NCI-H2029 treated with DMSO at 0.1 percent for 48 hours (cell line): ENCODE measurements around the gene GK2.
A peak's percentile ranks its signal among the peaks of the same experiment; 100 is the strongest.

ENCODE experiments used
- DNase-seq: peaks from one replicate; lab custom pipeline; 2025; lab: John Stamatoyannopoulos, UW

Gene GK2

DNA sequence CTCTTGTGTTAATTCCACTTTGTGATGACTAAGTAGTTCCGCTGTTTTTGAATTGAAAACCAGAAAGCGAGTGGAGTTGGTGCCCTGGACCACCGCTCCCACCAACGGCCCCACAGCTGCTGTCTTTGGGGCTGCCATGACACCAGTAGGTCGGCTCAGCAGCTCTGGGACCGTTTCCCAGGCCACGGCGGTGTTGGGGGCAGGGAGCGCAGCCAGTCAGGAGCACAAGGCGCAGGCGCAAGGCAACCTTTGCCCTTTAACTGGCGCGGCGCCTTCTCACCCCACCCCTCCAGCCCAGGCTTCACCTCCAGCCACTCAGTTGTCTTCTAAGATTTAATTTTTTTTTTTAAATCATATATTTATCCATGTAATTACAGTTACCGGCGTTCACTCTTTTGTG lies at the start of gene GK2:
TSS of gene GK2 (minus strand) at position 166 of the 400 bp plus-strand sequence. CDS start at position 138, 28 bp downstream.
- DNase-seq = no peak

DNA sequence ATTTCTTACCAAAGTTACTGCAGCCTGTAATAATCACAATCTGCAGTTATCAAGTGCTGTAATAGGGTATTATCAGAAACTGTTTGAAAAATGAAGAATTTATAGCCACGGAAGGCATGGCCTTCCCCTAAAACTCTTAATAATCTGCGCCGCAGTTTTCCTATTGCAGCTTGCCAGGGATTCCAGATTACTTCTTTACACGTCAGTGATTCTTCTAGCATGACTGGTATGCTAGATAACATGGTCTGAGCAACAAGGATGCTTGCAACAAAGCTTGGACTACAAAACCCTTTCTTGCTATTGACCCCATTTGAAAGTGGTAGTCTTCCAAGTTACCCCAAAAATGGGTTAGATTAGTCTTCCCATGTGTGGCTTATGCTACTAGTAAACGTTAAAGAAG lies 47.2 kb upstream of the GK2 start:
- no peak for DNase-seq

DNA sequence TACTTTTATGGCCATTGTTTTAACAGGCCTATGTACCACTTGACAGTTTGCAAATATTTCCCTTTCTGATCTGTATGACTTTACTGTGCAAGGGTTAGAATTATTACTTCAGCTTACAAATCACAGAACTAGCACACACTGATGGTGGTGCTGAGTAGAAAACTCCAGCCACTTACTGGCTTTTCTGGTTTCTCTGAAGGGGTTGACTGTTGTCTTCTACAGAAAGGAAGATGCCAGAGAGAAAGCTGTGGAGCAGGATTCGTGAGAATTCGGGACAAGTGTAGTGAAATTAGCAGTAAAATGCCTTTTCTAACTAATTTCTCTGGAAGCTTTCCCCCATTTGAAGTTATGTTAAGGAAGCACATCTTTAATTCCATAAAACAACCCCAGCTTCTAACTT lies 46.6 kb upstream of the GK2 start:
- no peak for DNase-seq

DNA sequence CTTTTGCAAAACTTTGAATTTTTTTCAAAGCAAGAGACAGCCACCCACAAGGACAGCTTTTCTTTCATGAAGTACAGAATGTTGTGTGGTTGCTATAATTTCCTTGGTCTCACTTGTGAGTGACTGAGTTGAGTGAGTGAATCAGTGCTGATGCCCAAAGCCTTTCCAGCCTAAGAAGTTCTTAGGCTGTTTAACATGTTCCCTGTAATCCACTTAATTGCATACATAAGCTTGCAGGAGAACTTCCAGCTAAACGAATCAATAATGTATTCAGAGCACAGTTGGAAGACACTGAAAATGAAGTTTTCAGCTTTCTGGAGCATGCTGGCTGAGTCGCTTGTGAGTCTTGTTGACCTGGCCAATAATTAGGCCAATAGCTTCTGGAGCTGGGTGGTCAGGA lies 42.0 kb upstream of the GK2 start:
- no peak for DNase-seq

DNA sequence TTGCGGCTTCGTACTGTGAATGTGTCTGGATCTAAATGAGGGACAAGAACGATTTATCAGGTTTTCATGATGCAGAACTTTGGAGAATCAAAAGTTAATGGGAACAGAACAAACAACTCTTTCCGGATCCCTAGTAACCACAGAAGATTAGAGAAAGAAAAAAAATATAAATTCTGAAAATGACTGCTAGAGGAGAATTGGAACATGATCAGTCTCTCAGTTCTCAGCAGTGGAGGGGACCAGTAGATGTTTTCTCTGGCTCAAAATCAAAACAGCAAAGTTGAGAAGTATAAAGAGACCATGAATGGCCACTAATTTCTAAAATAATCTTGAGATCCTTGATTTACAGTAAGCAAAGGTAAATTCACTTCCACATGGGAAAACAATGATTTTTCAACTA lies 38.1 kb upstream of the GK2 start:
- no peak for DNase-seq

DNA sequence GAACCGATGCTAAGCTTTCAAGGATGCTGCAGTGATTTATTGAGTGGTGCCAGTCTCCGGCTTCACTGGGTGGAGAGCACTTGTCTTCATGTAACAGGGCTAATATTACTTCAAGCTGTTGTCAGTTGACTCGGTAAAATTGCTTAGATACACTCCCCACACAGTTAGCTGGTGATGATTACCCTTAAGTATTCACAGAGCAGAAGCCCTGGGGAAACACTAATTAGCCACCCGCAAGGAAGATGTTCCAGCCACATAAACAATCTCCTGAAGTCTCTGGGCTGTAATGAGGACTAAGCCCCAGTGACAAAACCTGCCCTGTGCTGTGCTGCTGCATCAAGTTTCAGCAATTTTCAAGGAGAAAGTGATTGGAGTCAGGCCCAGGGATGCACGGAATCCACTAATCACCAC lies 37.3 kb upstream of the GK2 start:
- DNase-seq = peak; percentile 18

DNA sequence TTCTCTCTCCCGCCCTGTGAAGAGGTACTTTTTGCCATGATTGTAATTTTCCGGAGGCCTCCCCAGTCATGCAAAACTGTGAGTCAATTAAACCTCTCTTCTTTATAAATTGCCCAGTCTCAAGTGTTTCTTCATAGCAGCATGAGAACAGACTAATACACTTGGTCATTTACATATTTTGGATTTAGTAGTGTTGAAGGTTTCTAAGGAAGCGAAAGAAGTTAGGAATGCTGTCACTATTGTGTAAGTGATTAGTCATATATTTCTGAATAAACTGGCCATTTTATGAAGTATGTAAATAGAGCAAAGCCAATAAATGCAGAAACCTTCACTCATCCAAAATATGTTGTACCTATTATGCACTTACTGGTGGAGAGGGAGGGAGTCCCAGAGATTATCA lies 34.4 kb upstream of the GK2 start:
- DNase-seq = no peak

DNA sequence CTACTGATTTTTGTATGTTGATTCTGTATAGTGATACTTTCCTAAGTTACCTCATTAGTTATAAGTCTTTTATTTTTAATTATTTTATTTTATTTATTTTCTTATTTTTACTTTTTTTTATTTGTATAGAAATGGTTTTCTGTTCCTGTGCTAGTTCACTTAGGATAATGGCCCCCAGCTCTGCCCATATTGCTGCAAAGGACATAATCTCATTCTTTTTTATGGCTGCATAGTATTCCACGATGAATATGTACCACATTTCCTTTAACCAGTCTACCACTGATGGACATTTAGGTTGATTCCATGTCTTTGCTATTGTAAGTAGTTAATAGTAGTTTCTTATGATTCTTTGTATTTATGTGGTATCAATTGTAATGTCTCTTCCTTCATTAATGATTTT lies 31.5 kb upstream of the GK2 start:
- no peak for DNase-seq

DNA sequence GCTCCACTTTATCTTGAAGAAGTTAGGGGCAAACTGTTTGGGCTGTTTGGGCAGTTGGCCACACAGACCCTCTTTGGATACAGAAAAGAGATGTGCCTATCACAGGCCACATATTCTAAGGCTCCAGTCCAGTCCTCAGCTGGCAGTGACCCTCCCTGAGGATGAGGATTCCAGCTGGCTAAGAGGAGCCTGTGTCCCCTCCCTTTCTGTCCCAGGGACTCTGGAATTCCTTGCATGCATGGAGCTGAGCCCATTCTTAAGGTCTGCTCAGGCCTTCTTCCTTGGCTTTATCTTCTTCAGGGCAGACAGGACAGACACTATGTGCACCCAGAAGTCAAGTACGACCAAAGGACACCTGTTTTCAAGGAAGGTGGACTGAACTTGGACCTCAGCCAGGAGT lies 23.8 kb upstream of the GK2 start:
- no peak for DNase-seq

DNA sequence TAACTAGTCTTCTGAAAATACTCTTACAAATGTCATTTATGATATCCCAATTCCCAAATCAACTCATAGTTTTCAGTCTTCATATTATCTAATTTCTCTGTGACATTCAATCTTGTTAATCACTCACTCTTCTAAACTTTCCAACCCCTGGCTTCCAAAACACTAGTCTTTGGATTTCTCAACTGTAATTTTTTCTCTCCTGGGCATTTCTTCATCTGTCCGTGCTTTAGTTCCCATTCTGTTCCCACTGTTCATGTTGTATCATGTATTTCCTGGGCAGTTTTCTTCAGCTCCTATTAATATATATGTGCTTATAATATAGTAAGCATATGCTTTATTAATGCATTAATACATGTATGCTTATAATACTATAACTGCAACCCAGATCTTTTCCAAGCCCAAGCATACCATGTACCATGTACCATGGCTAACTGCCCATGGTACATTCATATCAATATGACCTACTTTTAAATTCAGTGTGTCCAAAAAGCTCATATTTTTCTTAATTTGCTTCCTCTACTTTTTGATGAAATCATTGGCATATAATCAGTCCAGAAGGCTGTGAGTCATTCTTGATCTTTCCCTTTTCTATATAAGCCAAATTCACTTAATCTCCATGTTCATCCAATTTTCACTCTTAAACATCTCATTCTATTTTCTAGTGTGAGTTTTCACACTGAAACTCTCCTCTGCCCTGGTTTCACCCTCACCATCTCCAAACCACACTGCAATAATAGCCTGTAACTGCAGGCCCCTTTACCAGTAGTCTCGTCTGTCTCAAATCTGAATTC lies 21.3 kb upstream of the GK2 start:
- no peak for DNase-seq

DNA sequence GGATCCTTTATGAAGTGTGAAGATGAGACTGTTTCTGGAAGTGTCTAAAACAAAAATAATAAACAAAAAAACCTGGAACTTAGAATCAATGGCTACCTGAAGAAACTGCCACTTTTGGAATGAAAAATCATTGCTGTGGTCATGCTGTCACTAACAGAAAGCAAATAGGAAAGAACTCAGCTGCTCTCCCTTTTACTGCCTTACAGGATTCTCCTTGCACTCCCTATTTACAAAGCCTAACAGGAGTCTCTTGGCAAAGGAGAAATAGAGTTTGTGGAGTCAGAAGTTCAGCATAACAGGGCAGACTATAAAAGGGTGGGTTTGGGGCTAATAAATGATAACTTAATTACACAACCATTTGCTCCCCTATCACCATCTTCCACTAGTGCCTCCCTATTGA lies 19.0 kb upstream of the GK2 start:
- no peak for DNase-seq

DNA sequence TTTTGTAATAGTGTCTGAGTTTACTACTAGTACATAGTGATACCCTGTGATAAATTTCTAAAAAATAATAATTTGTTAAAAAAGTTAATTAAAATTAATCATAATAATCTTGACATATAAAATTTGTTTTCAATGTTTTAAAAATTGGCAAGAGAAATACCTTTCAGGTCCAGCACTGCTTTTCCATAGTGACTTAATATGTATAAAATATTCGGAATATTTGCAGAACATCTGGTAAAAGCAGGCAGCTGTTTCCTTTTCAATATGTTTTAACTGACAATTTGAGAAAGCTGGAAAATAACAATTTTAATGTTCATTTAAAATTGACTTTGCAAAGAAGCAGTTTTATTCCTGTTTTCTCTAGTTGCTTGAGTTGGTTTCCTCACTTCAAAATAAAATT lies 17.6 kb upstream of the GK2 start:
- DNase-seq = no peak

DNA sequence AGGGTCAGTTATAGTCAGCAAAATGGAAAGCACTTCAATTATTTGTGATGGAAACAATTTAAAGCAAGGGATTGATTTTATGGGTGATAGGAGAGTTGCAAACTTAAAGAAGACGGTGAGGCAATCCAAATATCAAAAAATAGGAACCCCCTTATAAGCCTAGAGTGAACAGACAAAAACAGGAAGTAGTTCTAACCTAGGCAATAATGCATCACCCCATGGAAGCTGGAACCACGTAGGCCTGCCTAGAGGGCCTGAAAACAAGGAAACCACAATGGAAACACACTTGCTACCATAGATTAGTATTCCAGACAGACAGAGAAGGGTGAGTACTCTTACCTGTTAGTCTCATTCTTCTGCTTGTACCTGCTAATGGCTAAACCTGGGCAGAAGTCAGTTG lies 13.5 kb upstream of the GK2 start:
- no peak for DNase-seq

DNA sequence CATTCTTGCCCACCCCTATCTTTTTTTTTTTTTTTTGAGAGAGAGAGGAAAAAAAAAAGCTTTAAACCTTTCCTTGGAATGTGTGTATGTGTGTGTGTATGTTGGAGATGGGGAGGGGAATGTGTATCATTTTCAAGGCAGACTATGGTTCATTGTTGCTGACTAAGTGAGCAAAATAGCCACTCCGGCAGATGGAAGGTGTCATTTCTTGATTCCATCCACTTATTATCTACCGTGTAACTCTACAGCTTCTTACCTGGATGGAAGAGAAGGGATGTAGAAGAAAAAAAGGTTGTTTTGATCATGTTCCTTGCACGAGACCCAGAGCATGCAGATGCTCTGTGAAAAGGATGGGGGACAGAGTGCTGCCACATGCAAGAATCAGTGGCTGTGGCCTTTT lies 5.9 kb upstream of the GK2 start:
- no peak for DNase-seq

DNA sequence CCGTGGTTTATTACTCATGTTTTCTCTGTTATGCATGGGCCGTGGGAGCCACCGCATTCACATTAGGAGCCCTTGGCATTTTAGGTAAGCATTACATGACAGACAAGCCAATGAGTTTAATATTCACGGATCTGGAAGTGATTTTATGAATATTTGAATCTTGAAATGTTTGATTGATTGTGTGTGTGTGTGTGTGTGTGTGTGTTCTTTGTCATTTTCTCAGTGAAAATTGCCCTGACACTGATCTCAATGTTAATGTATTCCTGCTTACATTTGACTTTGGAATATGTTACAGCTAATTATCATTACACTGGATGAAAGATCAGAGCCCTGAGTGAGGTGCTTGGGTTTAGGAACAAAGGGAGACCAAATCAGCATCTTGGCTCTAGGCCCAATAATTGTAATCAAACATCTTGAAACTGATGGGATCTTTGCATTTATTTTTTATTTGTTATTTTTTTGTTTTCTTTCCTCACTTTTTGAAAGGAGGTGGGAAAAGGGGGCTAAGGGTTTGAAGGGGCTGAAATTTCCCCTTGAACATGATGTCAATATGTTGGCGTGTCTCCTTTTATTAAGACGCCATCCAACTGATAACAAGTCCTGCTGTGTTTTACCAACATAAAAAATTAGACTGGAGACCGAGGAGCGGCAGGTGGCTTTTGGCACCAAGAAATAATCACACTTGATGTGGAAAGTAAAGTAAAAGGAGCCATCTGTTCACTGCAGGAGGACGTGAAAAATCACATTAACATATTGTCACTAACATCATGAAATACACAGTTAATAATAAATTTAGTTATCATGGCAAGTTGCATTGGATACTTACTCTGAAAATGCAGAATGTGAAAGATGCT lies 5.2 kb upstream of the GK2 start:
- DNase-seq = no peak

DNA sequence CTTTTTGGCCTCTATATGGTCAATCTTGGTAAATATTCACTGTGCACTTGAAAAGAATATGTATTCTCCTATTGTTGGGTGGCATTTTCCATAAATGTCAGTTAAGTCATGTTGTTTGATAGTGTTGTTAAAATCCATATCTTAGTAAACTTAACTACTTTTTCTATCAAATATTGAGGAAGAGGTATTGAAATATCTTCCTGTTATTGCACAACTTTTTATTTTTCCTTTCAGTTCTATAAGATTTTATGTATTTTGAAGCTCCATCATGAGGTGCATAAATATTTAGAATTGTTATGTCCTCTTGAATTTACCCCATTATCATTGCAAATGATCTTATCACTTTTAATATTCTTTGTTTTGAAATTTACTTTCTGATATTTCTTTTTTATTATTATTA lies 3.4 kb downstream of the GK2 start:
- DNase-seq = no peak

DNA sequence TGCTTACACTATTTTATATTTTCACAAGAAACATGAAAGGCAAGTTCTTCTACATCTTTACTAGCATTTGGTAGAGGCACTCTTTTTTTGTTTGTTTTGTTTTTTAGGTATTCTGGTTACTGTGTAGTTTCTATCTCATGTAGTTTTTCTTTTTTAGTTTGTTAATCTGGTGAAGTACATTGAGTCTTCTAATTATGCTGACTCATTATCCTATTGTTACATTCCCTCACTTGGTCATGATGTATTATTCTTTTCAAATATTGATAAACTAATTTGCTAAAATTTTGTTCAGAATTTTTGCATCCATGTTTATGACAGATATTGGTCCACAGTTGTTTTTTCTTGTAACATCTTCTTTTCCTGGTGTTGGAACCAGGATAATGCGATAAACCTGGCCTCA lies 4.7 kb downstream of the GK2 start:
- no peak for DNase-seq

DNA sequence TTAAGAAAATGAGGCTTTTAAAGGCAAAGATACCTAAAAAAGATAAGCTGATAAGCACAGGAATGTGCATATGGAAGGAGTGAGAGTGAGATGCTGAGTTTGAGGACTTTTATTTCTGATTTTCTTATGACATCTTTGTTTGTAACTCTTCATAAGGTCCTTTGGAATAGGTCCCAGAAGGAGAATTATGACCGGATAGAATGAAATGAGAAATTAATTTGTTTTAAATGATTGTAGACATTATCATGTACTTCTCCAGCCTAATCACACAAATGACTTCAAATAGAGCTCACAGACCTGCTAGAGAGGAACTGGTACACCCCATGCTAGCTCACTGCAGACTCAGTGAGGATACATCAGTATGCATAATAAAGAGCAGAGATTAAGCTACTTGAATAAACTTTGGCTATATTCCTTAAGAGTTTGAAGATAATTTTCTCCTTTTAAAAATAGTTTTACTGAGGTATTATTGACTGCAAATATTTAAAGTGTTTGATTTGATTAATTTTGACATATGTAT lies 5.6 kb downstream of the GK2 start:
- DNase-seq = no peak

DNA sequence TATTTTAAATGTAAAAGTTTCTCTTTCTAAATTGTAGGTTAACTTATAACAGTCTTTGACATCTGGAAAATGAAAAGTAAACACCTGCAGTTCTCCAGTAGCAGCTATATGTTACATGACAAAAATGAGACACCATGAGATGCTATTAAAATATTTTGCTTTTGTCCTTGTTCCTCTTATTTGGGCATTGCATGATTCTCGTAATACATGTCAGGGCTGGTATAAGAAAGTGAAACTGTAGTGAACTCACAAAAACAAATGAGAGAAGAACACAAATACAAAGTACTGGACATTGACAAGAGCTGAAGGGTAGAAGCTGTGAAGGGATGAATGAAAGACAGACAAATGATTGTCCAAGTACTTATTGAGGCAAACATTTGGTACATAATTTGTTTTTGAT lies 9.0 kb downstream of the GK2 start:
- no peak for DNase-seq

DNA sequence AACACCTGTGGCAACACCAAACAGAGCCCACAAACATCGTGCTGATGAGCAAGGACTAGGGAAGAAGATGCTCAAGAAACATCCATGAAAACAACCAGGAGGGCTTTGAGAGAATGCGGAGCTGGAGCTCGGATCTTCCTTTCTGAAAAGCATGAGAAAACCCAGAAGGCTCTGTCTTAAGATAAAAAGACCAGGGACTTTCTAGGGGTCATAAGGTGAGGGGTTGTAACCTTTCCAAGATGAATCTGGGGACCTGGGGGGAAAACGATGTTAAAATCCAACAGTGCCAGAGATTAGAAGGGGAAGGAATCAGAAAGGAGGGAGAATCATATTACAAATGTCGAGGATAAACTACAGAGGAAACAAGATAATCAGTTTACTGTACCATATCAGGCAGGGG lies 10.1 kb downstream of the GK2 start:
- no peak for DNase-seq

DNA sequence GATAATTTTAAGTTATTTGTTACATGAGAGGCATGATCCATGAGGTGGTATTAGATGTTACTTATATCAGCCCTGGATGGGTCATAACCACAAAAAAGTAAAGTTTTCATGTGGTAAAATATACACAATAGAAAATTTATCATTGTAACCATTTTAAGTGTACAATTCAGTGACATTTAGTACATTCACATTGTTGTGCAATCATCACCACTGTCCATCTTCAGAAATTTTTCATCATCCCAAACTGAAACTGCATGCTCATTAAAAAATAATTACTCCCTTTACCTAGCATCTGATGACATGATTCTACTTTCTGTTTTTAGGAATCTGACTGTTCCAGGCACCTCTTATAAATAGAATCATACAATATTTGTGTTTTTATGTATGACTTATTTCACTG lies 11.2 kb downstream of the GK2 start:
- DNase-seq = no peak

DNA sequence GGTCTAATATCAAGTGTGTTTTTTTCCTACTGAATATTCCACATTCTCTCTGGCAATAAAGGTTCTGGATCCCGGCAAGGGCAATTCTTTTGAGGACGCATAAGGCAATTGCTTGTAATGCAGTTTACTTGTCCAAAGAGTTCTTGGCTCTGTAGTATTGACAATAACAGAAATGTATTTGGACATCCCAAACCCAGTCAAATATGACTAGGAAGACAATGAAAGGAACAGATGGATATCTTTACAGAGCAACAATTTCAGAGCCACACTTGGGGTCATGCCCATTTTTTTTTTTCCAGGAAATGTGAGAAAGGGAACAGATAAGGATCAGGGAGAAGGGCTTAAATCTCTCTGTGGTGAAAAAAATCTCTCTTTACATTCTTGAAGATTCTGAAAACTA lies 12.2 kb downstream of the GK2 start:
- DNase-seq = no peak

DNA sequence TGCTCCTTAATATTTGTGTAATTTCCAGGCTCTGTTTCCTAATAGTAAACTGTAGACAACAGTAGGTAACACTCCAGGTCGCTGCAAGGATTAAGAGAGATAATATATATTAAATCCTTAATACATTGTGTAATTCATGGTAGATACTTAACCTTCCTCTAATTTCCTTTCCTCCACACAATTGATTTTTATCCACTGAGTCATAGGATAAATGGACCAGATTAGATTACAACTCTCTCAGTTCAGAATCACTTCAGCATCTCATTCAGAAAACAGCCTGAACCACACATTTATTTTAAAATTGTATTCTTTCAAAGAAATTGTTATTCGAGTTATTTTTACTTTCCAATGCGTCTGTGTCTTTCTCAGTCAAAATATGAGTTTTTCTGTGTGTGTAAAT lies 17.1 kb downstream of the GK2 start:
- no peak for DNase-seq
